Measurements from ENCODE around the gene GATD1.

The GATD1 gene

DNA sequence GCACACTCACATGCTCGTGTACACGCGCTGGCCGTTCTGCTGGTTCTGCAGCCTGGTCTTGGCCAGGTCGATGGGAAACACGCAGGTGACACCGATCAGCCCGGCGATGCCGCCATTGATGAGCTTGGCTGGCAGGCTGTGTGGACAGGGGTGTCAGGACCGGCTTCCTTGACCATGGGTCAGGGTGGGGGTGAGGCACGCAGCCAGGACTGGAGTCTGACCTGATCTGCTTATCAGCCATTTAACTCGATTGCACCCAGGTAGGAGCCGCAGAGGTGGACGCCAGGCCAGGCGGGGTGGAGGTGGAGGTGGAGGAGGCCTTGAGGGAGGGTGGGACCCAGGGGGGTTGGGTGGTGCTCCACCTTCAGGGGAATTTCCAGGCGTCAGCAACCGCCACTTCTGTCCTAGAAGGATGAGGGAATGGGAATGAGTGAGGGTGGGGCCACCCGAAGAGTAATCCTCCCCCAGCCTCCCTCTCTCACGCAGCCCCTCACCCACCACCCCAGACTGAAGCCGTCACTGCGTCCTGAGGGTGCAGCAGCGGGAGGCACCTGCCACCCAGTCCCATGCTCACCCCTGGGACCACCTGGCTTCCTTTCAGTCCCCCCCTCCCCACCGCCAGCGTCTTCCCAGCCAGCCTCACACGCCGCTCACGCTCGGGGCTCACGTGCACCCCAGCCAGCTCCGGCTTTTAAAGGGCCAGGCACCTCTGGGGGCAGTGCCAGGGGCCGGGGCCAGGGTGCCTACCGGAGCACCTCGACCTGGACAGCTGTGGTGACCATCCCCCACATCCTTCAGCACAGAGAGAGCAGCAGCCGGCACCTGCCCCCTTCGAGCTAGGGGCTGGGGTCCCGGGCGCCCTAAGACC lies 17.7 kb upstream of the GATD1 start:
- no peak for DNase-seq

- no peak for DNase-seq
These were observed 16.9 kb upstream of the GATD1 start for GRCh38 chr11:794013-794765.

DNA sequence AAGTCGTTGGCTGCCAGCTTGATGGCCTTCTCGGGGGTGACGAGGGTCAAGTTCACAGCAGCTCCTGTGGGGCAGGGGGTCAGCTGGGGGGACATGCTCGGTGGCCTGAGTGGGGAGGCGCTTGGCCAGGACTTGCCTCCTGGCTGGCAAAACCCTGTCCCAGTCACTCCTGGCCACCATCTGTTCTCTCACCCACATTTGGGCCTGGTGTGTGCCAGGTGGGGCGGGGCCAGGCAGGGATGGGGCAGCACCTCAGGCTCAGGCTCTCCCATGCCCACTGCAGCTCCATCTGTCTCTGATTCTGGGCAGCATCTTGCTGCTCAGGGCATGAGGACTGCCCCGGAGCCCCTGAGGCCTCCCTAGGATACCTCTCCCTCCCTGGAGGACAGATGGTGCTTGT lies 16.3 kb upstream of the GATD1 start:
- DNase-seq: no peak

- no peak for DNase-seq
These were observed 15.6 kb upstream of the GATD1 start for GRCh38 chr11:792873-793272.

DNA sequence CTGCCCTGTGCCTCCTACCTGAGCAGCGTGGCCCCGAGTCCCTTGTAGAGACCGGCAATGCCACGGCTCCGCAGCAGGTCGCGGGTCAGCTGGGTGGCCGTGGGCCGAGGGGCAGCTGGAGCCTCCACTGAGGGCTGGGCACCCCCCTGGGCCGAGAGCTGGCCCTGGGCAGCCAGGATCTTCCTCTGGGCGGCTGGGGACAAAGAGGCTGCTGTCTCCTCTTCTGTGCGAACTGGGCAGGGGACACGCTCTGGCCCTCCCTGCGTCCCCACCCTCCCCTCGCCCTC lies 15.2 kb upstream of the GATD1 start:
- no peak for DNase-seq

DNA sequence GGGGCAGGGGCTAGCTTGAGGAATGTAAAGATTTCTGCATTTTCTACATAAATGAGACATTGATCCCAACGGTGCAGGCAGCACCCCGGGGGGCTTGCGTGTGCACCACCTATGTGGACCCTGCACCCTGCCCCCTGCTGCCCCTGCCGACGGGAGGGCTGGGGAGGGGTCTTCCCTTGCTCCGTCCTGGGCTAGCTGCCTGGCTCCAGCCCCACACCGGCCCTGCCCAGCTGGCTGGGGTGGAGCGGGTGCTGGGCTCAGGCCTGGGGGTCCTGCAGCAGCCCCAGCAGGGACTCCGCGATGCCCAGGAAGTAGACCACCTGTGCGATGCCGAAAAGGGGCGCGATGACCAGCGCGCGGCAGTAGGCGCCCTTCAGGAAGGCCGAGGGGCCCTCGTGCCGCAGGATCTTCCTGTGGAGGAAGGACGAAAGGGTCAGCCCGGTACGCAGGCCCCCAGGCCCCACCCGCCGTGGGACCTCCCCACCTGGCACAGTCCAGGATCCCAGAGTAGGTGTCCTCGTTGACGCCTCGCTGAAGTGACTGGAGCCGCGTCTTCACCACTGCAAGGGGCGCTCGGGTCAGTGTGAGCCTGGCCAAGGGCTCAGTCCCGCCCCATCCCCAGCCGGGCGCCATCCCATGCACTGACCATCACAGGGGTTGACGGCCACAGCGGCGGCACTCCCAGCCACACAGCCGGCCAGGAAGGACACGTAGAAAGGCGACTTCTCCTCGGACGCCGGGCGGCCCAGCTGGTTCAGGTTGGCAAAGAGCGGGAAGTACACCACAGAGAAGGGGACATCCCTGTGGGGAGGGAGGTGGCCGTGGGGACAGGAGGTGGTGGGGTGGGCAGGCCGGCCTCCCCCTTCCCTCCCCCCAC lies 14.6 kb upstream of the GATD1 start:
- no peak for DNase-seq

DNA sequence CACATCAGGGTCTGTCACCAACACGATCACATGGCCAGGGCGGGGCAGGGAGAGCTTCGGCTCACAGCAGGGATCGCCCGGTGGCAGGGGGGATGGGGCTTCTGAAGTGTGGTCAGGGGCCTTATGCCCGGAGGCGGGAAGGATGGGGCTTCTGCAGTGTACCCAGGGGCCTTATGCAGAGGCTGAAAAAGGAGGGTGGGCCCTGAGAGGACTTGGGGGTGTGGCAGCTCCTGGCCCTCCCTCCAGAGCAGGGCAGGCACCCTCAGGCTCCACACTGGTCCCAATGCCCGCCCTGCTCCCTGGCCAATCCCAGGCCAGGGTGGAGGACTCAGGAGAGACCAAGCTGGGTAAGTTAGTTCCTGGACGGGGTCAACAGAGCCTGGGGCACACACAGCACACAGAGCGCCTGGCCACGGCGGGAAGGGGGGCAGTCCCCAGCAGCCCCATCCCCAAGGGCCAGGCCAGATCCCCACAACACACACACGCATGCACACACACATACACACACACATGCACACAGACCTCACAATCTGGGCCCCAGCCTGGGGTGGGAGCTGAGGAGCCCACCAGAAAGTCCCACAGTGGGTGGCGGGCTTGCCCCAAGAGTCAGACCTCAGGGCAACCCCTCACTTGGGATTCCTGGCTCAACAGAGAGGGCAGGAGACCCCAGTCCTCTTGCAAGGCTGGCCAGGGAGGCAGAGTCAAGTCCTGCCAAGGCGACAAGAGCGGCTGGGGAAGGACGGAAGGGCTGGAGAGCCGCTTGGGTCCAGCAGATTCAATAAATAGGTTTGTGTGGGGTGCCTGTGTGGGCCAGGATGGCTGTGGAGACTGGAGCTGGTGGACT lies 13.7 kb upstream of the GATD1 start:
- no peak for DNase-seq

GRCh38 chr11:789943-790342 lies 12.7 kb upstream of the GATD1 start, which contains the start of gene CEND1:
CEND1 (minus strand) TSS chr11:790090; CDS start chr11:788576, 1,514 bp downstream.
- no peak for DNase-seq

- no peak for DNase-seq
These were observed 12.0 kb upstream of the GATD1 start for GRCh38 chr11:788953-789940.

DNA sequence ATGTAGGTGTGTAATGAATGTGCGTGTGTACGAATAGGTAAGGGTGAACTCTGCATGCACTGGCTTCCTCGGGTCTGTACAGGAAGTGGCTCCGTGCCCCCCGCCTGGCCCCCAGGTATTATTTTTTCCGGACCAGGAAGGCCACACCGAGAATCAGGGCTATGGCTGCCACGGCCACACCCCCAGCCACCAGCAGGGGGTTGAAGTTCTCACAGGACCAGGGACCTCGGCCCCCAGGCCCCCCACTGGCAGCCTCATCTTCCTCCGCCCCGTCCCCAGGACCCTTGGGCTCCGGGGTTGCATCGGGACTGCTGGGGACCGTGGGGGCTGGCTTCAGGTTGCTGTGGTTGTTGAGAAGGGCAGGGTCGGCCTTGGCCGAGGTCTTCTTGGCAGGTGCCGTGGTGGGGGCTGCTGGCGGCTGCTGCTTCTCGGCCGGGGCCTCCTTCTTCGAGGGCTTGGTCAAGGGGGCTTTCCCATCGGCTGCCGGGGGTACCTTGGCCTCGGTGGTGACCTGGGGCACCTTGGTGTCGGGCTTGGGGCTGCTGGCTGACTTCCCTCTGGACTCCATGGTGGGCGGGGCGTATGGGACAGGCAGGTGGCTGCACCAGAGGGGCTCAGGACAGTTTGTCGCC lies 10.8 kb upstream of the GATD1 start:
- DNase-seq: no peak

GRCh38 chr11:787084-787675 lies 9.9 kb upstream of the GATD1 start:
- DNase-seq: no peak

DNA sequence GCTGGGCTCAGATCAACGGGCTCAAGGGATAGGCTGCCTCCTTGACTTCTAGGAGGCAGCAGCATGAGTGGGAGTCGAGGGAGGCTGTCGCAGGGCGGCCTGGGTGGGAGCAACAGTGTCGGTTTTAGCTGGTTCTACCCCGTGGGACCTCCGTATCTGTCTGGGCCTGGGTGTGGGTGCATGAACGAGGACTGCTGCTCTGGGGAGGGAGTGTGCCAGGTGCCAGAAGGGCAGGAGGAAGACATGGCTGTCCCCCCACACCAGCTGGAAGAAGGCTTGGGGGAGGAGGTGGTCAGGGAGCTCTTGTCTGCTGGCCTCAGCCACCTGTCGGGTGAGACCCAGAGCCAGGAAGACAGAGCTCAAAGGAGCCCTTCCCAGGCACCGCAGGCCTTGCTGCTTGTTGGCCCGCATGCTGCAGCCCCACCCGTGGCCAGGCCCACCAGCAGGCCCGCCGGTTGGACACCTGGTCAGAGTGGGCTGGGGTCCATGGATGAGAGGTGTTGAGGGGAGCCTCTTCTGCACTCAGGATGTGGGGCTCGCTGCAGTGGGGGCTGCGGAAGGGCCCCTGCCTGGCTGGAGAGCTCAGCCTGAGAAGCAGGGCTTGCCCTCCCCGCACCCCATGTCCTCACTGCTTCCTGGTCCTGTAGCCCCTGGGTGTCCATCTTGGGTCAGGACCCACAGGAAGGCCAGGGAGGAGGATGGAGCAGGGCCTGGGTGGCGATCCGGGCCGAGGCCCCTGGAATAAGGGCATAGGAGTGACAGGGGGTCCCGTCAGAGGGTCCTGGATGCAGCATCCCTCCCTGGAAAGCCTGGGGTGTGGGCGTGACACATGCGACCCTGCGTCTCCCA lies 9.2 kb upstream of the GATD1 start:
- DNase-seq: no peak

DNA sequence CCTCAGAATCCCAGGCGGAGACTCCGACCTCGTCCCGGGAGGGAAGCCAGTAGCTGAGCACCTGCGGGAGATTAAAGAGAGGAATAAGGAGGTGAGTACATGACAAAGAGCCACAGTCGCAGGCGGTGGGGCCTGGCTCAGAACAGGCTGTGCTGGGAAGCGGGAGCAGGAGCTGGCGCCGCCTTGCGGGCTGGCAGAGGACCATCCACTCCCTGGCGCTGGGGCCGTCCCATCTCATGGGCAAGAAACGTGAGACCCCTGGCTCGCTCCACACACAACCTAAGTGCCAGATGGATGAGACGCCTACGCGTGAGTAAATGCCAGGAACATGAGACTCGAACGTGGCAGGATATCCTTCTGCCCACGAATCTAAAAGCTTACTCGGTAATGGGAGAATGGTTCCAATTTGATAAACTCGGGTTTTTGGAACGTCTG lies 6.3 kb upstream of the GATD1 start:
- no peak for DNase-seq

- DNase-seq: no peak
These were observed 5.2 kb upstream of the GATD1 start for GRCh38 chr11:782264-783174.

- no peak for DNase-seq
These were observed 2.8 kb upstream of the GATD1 start for GRCh38 chr11:779955-780532.

DNA sequence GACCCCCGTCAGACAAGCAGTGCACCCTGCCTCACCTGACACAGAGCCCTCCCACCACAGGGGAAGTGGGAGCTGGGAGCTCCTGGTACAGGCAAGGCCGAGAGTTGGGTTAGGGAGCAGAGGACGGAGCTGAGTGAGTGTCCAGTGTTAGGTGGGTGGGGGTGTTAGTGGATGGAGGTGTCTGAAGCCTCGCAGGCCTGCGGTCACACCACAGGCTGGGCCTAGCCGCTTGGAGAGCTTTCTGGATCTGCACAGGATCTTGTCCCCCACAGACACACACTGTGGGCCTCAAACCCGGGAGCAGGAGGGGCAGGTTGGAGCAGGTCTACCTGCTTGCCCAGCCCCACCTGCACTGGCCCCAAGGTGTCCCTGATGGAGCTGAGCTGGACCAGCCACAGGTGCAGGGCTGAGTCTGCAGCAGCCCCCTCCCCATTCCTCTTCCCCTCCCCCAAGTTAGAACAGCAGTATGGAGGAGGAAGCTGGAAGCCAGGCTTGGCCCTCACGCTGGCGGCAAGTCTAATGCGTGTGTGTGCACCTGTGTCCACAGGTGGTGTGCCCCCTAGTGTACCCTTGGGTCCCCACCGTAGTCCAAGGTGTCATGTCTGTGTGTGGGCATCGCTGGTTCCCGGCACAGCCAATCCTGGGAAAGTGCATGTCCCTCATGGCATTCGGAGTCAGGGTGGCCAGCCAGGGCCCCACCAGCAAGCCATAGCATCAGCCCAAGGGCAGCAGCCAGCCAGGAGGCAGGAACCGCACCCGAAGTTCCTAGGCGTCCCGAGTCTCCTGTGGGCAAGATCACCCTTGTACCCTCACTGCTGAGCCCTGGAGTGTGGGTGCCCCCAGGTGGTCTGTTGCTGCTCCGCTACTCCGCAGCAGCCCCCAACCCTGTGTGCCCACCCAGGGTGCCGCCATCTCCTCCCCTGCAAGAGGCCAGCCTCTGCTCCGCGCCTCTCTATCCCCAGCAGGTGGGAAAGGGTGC lies 2.0 kb upstream of the GATD1 start:
- no peak for DNase-seq
